Upper lobe of left lung (tissue), 4 donors: ENCODE results near the gene ZNF423.

Experiments used
- EP300 ChIP-seq, 4 donors: sonication (generic); formaldehyde crosslinking; IDR thresholded peaks; one replicate each; pipeline ENCODE4 v1.5.1; 2017; ENCODE audit warnings: antibody characterized with exemption in 4 of 4, control low read depth in 2 of 4
- POLR2A ChIP-seq, 4 donors: fragments of 450-650 bp; IDR thresholded peaks; one replicate each; pipeline ENCODE4 v1.5.1; 2016 to 2017; ENCODE audit warnings: antibody characterized with exemption in 4 of 4, mild to moderate bottlenecking in 2 of 4
- POLR2AphosphoS5 ChIP-seq, 2 donors: sonication (generic); formaldehyde crosslinking; IDR thresholded peaks; one replicate each; pipeline ENCODE4 v1.5.1; 2017; ENCODE audit warnings: antibody characterized with exemption in 2 of 2
- TF ChIP-seq, protein P1 (sequence below), 6 experiments: fragments of 450-650 bp in 4 of 6; fragments of 200-600 bp in 2 of 6; sonication (generic) in 2 of 6; IDR thresholded peaks; one replicate each; pipeline ENCODE4 v1.5.1; 2016 to 2019; ENCODE audit warnings: antibody characterized with exemption in 6 of 6

DNA sequence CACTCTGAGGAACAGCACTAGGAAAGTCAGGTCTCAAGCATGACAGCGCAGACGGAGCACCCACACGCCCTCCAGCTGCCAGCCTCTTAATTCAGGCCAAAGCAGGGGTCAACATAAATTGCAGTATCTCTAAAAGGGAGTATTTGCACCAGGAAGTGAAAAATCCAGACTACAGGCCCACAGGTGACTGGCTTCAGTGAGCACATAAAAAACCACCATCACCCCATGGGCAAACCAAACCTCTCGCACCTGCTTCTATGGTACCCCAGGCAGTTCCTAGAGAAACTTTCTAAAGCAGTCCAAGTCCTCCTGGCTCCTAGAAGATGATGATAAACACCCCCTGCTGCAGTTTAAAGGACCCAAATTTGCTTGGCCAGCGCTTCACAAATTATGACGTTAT, 129.8 kb downstream of the ZNF423 start:
- TF ChIP-seq, protein P1, sequence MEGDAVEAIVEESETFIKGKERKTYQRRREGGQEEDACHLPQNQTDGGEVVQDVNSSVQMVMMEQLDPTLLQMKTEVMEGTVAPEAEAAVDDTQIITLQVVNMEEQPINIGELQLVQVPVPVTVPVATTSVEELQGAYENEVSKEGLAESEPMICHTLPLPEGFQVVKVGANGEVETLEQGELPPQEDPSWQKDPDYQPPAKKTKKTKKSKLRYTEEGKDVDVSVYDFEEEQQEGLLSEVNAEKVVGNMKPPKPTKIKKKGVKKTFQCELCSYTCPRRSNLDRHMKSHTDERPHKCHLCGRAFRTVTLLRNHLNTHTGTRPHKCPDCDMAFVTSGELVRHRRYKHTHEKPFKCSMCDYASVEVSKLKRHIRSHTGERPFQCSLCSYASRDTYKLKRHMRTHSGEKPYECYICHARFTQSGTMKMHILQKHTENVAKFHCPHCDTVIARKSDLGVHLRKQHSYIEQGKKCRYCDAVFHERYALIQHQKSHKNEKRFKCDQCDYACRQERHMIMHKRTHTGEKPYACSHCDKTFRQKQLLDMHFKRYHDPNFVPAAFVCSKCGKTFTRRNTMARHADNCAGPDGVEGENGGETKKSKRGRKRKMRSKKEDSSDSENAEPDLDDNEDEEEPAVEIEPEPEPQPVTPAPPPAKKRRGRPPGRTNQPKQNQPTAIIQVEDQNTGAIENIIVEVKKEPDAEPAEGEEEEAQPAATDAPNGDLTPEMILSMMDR (IDR thresholded peaks at IDR 0.05), result no peak
- TF ChIP-seq POLR2AphosphoS5 (IDR thresholded peaks at IDR 0.05) (no peak), POLR2A (IDR thresholded peaks at IDR 0.05) (no peak), EP300 (IDR thresholded peaks at IDR 0.05) (no peak)
